HCT116 (cell line): Measurements from ENCODE around the gene CPD.

Experiments
- POLR2A ChIP-seq: IDR thresholded peaks from 2 replicates; pipeline ENCODE4 v1.7.0; 2011; ENCODE audit warnings: borderline replicate concordance; ENCODE audit not compliant: insufficient read depth, insufficient read length; ENCODE audit errors: extremely low read depth
- TF ChIP-seq, protein P1 (sequence below), 3 experiments: fragments of 200-600 bp in 1 of 3; sonication (generic) in 1 of 3; IDR thresholded peaks in 2 of 3; conservative IDR thresholded peaks in 1 of 3; 2 replicates each; pipeline ENCODE4 v1.5.1; 2012 to 2017; ENCODE audit warnings: low read depth in 2 of 3, low read length in 2 of 3, antibody characterized with exemption in 1 of 3, borderline replicate concordance in 1 of 3, control low read depth in 1 of 3, mild to moderate bottlenecking in 1 of 3, mixed read lengths in 1 of 3, mixed run types in 1 of 3, moderate library complexity in 1 of 3; ENCODE audit not compliant: insufficient read depth in 1 of 3

- no peak for TF ChIP-seq POLR2A
- TF ChIP-seq, protein P1, sequence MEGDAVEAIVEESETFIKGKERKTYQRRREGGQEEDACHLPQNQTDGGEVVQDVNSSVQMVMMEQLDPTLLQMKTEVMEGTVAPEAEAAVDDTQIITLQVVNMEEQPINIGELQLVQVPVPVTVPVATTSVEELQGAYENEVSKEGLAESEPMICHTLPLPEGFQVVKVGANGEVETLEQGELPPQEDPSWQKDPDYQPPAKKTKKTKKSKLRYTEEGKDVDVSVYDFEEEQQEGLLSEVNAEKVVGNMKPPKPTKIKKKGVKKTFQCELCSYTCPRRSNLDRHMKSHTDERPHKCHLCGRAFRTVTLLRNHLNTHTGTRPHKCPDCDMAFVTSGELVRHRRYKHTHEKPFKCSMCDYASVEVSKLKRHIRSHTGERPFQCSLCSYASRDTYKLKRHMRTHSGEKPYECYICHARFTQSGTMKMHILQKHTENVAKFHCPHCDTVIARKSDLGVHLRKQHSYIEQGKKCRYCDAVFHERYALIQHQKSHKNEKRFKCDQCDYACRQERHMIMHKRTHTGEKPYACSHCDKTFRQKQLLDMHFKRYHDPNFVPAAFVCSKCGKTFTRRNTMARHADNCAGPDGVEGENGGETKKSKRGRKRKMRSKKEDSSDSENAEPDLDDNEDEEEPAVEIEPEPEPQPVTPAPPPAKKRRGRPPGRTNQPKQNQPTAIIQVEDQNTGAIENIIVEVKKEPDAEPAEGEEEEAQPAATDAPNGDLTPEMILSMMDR (IDR thresholded peaks at IDR 0.05 in 2 of 3, conservative IDR thresholded peaks at IDR 0.05 in 1 of 3; ENCODE audit: borderline replicate concordance in 1 of 3, insufficient read depth in 1 of 3, low read depth in 2 of 3, low read length in 2 of 3), result no peak
These were observed 9.6 kb upstream of the CPD start for GRCh38 chr17:30368912-30369720.
